ENCODE measurements around the gene HIP1. TPM values are rescaled to one million over a fixed set of nuclear protein-coding genes. Genes with fewer than 3 reads are reported as not detected.

Gene HIP1
- total RNA-seq, 1 experiment from 2014 or later = 32.0 TPM

DNA sequence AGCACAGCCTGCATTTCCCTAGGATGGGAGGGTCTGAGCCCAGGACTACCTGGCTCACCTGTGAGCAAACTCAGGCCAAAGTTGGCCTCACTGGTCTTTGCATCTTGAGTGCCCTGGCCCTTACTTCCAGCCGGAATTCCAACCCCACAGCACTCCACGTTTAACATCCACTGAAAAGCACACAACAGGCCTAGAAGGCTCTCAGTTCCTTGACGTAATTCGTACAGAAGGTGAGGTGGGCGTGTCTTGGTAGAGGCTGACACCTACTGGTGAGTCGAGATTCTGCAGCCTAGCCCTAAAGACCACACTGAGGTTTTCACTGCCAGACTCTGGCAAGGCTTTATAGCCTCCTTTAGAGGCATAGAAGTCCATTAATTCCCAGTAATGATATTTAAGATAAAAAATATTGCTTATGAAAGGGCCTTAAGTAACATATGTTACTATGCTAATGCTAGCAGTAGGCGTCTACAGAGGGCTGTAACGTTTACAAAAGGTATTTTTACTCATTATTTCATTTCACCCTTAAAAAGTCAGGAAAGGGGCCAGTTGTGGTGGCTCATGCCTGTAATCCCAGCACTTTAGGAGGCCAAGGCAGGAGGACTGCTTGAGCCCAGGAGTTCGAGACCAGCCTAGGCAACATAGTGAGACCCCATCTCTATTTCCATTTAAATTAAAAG, 95.8 kb downstream of the HIP1 start:
- H3K27ac ChIP-seq = no peak overlapping the region
- no peak overlapping the region for H2AFZ ChIP-seq
- peak; percentile 34 to 62 for DNase-seq
- no peaks in the 10 kb centered on the region for H3K9me2 ChIP-seq (ENCODE audit: insufficient read depth)
- POLR2A ChIA-PET (ENCODE audit: unreplicated experiment) = no interaction called here
- intact Hi-C loops (cut with micrococcal nuclease; ENCODE audit: unreplicated experiment) = loop anchor here (10.0 kb wide), 1 partner anchor 122 kb away; no protein-coding TSS in a partner anchor
- H3K9me3 ChIP-seq (ENCODE audit: insufficient read depth, low read depth) = peaks cover 5% of the 10 kb centered on the region; the same call in 1 of the 2 replicates
- H3K36me3 ChIP-seq (ENCODE audit: low read depth) = no peaks in the 10 kb centered on the region
- 0 out of 2 replicates have a peak, but pooled peaks cover 8% of the 10 kb centered on the region for H3K4me1 ChIP-seq (replicated peaks; ENCODE audit: insufficient read depth)
- CTCF ChIA-PET = no interaction called here
- H4K20me1 ChIP-seq (ENCODE audit: insufficient read depth) = no peaks in the 10 kb centered on the region
- TF ChIP-seq, protein P1, sequence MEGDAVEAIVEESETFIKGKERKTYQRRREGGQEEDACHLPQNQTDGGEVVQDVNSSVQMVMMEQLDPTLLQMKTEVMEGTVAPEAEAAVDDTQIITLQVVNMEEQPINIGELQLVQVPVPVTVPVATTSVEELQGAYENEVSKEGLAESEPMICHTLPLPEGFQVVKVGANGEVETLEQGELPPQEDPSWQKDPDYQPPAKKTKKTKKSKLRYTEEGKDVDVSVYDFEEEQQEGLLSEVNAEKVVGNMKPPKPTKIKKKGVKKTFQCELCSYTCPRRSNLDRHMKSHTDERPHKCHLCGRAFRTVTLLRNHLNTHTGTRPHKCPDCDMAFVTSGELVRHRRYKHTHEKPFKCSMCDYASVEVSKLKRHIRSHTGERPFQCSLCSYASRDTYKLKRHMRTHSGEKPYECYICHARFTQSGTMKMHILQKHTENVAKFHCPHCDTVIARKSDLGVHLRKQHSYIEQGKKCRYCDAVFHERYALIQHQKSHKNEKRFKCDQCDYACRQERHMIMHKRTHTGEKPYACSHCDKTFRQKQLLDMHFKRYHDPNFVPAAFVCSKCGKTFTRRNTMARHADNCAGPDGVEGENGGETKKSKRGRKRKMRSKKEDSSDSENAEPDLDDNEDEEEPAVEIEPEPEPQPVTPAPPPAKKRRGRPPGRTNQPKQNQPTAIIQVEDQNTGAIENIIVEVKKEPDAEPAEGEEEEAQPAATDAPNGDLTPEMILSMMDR (conservative IDR thresholded peaks at IDR 0.05) = peak; percentile 94
- TF ChIP-seq EZH2 (IDR thresholded peaks at IDR 0.05; ENCODE audit: low read depth) = no peak
- no peak overlapping the region for H3K4me2 ChIP-seq
- no TSS peak for BruUV-seq (replicated peaks)
- H3K27me3 ChIP-seq (ENCODE audit: insufficient read depth, low read depth) = no peaks in the 10 kb centered on the region
- no peak overlapping the region for H3K4me3 ChIP-seq
- no peaks in the 10 kb centered on the region for H3K79me2 ChIP-seq (ENCODE audit: low read depth)
- H3F3A ChIP-seq (ENCODE audit: insufficient read depth, low read depth) = peaks cover 7% of the 10 kb centered on the region; the same call in 1 of the 2 replicates

DNA sequence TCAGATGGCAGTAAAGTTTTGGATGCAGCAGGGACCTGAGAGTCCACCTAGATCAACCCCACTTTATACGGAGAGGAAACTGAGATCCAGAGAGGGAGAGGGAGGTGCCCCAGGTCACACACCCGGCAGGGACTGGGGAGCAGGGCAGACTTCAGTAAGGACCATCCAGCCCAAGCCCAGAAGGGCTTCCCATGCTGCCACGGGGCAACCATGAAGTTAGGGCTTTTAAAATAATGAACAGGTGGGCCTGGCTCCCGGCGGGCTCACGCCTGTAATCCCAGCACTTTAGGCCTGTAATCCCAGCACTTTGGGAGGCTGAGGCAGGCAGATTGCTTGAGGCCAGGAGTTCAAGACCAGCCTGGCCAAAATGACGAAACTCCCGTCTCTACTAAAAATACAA, 98.5 kb downstream of the HIP1 start:
- intact Hi-C loops (cut with micrococcal nuclease; ENCODE audit: unreplicated experiment) = loop anchor here (10.0 kb wide), 1 partner anchor 125 kb away; no protein-coding TSS in a partner anchor
- TF ChIP-seq EZH2 (IDR thresholded peaks at IDR 0.05; ENCODE audit: low read depth) = no peak
- TF ChIP-seq, protein P1 (conservative IDR thresholded peaks at IDR 0.05) = no peak
- H2AFZ ChIP-seq = no peak overlapping the region
- H3K4me3 ChIP-seq = no peak overlapping the region
- peak overlapping the region; percentile 92; the same call in 1 of the 2 replicates for H3K4me2 ChIP-seq
- H3K4me1 ChIP-seq (replicated peaks; ENCODE audit: insufficient read depth) = 0 out of 2 replicates have a peak, but pooled peaks cover 8% of the 10 kb centered on the region
- no peaks in the 10 kb centered on the region for H3K27me3 ChIP-seq (ENCODE audit: insufficient read depth, low read depth)
- DNase-seq = no peak
- no peaks in the 10 kb centered on the region for H3K9me2 ChIP-seq (ENCODE audit: insufficient read depth)
- peaks cover 5% of the 10 kb centered on the region; the same call in 1 of the 2 replicates for H3K9me3 ChIP-seq (ENCODE audit: insufficient read depth, low read depth)
- ChIA-PET POLR2A (ENCODE audit: unreplicated experiment) (no interaction called here), CTCF (interaction anchor here (0.6 kb wide), 1 partner anchor 127 kb away, joined by 3 read pairs; no protein-coding TSS in a partner anchor)
- H3K36me3 ChIP-seq (ENCODE audit: low read depth) = no peaks in the 10 kb centered on the region
- BruUV-seq (replicated peaks) = no TSS peak
- H3F3A ChIP-seq (ENCODE audit: insufficient read depth, low read depth) = peaks cover 7% of the 10 kb centered on the region; the same call in 1 of the 2 replicates
- no peaks in the 10 kb centered on the region for H4K20me1 ChIP-seq (ENCODE audit: insufficient read depth)
- H3K79me2 ChIP-seq (ENCODE audit: low read depth) = no peaks in the 10 kb centered on the region
- H3K27ac ChIP-seq = no peak overlapping the region

DNA sequence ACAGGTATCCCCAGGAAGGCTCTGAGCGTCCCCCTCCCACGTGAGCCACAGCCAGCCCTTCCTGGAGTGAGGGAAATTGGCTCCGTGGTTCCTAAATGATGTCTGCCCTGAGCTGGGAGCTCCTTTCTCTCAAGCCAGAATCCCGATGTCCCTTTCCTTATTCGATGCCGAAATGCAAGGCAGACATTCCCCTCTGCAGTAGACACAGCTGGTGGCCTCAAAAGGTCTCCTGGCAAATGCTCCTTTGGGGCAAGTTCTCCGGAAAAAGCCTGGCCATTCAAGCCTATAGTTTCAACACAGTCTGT, 98.9 kb downstream of the HIP1 start:
- peak overlapping the region; percentile 92 for H3K4me2 ChIP-seq
- H3K4me3 ChIP-seq = peak overlapping the region; percentile 87; the same call in 1 of the 2 replicates
- BruUV-seq (replicated peaks) = no TSS peak
- POLR2A ChIA-PET (ENCODE audit: unreplicated experiment) = no interaction called here
- no peaks in the 10 kb centered on the region for H4K20me1 ChIP-seq (ENCODE audit: insufficient read depth)
- no peaks in the 10 kb centered on the region for H3K36me3 ChIP-seq (ENCODE audit: low read depth)
- H3K27me3 ChIP-seq (ENCODE audit: insufficient read depth, low read depth) = no peaks in the 10 kb centered on the region
- intact Hi-C loops (cut with micrococcal nuclease; ENCODE audit: unreplicated experiment) = loop anchor here (5.0 to 10.0 kb wide), 2 partner anchors 108 to 125 kb away; no protein-coding TSS in a partner anchor
- H2AFZ ChIP-seq = peak overlapping the region; percentile 80
- no peaks in the 10 kb centered on the region for H3K9me2 ChIP-seq (ENCODE audit: insufficient read depth)
- CTCF ChIA-PET = interaction anchor here (0.6 kb wide), 1 partner anchor 127 kb away, joined by 3 read pairs; no protein-coding TSS in a partner anchor
- peaks cover 5% of the 10 kb centered on the region; the same call in 1 of the 2 replicates for H3K9me3 ChIP-seq (ENCODE audit: insufficient read depth, low read depth)
- H3K27ac ChIP-seq = no peak overlapping the region
- H3K79me2 ChIP-seq (ENCODE audit: low read depth) = no peaks in the 10 kb centered on the region
- peak in 1 of 2 experiments; percentile 19 for DNase-seq
- TF ChIP-seq, protein P1 (conservative IDR thresholded peaks at IDR 0.05) = no peak
- TF ChIP-seq EZH2 (IDR thresholded peaks at IDR 0.05; ENCODE audit: low read depth) = no peak
- H3K4me1 ChIP-seq (replicated peaks; ENCODE audit: insufficient read depth) = 0 out of 2 replicates have a peak, but pooled peaks cover 8% of the 10 kb centered on the region
- peaks cover 7% of the 10 kb centered on the region; the same call in 1 of the 2 replicates for H3F3A ChIP-seq (ENCODE audit: insufficient read depth, low read depth)

Measured in PC-9 (cell line).